C4-2B (cell line): ENCODE results near the gene CTNND1.

ENCODE experiments used
- ZFX ChIP-seq: fragments of 450-650 bp; IDR thresholded peaks from 2 replicates; pipeline ENCODE4 v1.6.1; 2017
- TF ChIP-seq, protein P1 (sequence below): fragments of 450-650 bp; conservative IDR thresholded peaks from 2 replicates; pipeline ENCODE4 v1.5.1; 2017; ENCODE audit warnings: mild to moderate bottlenecking

DNA sequence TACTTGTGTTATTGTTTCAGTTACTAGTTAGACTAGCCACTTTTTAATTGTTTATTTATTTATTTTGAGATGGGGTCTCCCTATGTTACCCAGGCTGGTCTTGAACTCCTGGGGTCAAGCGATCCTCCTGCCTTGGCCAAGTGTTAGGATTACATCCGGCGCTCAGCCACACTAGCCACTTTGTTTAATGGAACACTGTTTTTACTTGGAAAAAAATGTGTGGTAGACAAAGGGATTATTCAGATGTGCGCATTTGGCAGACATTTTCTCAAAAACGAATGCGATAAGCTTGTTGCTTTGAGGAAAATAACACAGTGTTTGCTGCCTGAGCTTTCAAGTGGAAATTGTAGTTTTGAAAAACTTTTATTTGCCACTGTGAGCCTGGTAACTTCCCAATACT is 51.0 kb downstream of the CTNND1 start:
- TF ChIP-seq, protein P1, sequence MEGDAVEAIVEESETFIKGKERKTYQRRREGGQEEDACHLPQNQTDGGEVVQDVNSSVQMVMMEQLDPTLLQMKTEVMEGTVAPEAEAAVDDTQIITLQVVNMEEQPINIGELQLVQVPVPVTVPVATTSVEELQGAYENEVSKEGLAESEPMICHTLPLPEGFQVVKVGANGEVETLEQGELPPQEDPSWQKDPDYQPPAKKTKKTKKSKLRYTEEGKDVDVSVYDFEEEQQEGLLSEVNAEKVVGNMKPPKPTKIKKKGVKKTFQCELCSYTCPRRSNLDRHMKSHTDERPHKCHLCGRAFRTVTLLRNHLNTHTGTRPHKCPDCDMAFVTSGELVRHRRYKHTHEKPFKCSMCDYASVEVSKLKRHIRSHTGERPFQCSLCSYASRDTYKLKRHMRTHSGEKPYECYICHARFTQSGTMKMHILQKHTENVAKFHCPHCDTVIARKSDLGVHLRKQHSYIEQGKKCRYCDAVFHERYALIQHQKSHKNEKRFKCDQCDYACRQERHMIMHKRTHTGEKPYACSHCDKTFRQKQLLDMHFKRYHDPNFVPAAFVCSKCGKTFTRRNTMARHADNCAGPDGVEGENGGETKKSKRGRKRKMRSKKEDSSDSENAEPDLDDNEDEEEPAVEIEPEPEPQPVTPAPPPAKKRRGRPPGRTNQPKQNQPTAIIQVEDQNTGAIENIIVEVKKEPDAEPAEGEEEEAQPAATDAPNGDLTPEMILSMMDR, result no peak
- no peak for TF ChIP-seq ZFX
